GM21723 (cell line): ENCODE measurements around the gene GPC6.
"Not testable (repeated sequence)": the region's sequence is repeated elsewhere in the genome, so short reads cannot be mapped to it uniquely, and the experiment has no call there.

Source experiments
- ATAC-seq: cut with Tn5 transposase; IDR thresholded peaks from one replicate; pipeline ENCODE4 v1.9.1; 2021; ENCODE audit warnings: mild to moderate bottlenecking, moderate library complexity; ENCODE audit not compliant: unreplicated experiment

GPC6 gene

DNA sequence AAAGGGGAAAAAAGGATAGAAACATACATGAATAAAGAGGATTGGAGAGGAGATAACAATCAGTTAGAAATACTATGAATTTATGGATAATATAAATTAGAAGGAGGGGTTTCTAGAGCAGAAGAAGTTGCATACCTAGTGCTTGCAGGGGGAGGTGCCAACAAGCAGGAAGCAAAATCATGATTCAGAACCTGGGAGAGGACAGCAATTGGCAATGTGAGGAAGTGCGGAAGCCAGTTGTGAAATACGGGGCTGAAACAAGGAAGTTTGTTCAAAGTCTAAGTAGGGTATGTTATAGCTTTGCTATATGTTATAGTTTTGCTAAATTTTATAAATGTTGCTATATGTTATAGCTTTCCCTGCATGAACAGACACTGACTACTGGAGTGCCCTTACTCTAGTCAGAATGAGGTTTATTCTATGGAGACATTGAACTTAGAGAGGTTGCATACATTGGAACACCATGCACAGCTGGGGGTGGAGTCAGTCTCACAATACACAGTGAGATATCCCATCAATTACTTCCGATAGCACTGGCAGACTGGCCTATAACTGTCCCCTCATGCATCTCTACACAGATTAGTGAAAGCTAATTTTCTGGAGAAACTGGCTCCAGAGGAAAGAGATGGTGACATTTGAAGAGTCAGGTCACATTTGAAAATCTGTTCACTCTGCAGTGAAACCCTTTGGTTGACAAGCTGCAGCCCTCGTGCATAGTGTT lies 92.1 kb downstream of the GPC6 start:
- ATAC-seq: no peak

DNA sequence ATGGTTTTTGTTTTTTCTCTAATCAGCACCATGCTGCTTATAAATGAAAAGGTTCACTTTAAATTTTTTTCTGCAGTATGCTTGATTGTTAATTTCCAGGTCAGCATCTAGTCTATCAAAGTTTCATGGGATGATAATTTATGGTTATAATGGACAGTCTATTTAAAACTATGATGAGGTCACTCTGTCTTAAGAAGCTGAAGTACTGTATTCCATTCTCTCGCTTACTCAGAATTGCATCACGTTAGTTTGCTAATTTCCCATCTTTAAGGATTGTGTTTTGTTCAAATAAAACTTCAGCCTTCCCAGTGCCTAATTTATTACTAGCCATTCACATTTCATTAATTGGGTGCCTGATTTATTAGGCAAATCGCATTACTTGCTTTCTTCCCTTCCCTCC lies 94.3 kb downstream of the GPC6 start:
- ATAC-seq: no peak

DNA sequence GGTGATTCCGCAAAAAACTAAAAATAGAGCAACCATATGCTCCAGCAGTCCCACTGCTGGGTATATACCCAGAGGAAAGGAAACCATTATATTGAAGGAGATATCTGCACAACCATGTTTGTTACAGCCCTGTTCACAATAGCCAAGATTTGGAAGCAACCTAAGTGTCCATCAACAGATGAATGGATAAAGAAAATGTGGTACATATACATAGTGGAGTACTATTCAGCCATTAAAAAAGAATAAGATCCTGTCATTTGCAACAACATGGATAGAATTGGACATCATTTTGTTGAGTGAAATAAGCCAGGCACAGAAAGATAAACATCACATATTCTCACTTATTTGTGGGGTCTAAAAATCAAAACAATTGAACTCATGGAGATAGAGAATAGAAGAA lies 97.3 kb downstream of the GPC6 start:
- ATAC-seq: not testable (repeated sequence)

DNA sequence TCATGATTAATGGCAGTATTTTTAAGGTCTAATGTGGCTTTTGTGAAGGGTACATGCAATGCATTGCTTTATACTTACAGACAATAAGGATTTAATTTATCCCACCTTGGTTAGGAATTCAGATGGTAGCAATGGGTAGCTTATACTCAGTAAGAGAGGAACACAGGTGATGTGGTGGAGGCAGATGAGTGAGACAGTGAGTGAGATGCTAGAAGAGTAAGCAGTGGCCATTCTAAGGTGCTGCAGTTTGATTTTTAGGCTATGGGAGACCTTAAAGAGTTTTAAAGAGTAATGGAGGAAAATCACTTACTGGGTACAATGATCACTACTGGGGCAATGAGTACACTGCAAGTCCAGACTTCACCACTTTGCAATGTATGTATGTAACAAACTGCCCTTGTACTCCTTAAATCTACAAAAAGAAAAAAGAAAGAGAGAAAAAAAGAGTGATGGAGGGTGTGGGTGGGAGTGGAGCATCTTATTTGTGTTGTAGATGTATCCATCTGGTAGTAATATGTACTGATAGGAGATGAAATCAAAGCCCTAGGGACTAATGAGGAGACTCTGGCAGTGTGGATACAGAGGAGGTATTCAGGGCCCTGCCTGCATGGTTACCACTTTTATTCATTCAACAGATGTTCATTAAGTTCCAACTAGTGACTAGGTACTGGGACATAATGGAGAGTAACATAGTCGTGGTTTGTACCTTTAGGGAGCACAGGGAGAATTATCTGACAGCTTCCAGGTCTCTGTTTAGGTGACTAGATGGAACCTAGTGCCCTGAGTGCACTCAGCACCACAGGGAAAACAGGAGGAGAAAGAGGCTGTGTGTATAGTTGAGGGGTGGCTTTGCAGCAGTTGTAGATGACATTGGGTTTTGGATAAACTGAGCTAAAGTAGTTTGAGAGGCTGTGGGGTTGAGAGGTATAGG lies 99.0 kb downstream of the GPC6 start:
- no peak for ATAC-seq

DNA sequence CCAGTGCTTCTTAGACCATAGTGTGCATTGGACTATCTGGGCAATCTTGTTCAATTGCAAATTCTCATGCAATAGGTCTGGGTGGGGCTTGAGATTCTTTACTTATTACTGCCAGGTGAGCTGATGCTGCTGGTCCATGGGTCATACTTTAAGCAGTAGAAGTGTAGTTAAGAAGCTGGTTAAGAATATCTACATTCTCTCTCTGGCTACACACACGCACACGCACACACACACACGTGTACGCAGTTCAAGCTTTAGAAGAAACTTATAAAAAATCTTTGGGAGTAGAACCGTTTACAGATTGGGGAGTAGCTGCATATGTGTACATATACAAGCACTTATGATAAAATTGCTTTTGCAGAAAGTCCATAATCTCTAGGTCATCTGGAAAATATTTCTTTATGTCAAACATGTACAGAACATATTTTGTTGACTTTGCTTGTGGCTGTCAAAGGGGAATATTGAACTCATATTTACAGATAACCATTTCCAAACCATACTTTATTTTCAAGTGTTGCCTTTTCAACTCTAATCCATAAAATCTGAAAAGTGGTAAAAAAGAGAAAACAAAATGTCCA lies 99.7 kb downstream of the GPC6 start:
- ATAC-seq: no peak

DNA sequence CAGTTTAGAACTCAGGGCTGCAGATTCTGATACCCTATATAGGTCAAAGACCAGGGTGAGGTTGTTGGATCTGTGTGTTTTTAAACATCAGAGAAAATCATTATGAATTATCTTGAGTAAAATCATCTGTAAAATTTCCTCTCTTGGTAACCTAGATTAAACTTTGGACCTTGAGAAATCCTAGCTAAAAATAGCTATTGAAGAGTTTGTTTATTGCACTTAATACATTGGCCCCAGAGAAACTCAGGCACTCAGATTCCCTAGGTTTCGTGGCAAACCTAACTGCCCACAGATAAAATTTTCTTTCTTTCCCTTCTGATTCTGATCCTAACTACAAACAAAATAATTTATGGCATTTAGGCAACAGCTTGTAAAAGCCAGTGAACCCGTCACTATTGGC lies 102.3 kb downstream of the GPC6 start:
- no peak for ATAC-seq

DNA sequence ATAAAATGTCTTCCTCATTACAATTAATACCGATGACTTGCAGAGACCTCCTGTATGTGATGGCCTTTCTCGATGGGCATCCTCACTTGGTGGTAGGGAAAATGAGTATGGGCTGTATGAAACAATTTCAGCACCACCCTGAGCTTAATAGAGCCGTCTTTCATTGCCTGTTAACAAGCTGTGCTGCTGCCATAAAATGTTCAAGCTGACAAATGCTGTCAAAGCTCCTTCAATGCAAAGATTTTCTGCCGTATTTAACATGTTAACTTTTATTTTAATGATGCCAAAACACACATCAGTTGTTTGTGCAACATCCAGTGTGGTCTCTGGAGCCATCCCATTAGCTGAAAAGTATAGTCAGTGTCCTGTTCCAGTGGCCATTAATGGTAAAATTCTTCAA lies 110.1 kb downstream of the GPC6 start:
- ATAC-seq: no peak

DNA sequence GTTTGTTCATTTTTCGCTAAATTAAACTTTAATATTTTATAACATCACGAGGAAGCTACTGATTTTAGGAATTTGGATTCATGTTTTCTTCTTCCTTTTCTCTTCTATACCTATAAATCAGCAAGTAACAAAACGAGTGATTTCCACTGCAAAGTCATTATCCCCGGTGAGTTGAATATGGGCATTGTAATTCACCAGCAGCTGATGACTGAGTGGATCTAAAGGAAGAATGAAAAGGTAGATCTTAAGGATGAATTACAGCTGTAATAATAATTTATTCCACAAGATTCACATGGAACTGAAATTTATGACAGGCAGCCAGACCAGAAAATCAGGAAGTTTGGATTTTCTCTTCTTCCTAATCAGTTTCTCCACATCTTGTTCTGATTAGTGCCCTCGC lies 111.4 kb downstream of the GPC6 start:
- no peak for ATAC-seq

DNA sequence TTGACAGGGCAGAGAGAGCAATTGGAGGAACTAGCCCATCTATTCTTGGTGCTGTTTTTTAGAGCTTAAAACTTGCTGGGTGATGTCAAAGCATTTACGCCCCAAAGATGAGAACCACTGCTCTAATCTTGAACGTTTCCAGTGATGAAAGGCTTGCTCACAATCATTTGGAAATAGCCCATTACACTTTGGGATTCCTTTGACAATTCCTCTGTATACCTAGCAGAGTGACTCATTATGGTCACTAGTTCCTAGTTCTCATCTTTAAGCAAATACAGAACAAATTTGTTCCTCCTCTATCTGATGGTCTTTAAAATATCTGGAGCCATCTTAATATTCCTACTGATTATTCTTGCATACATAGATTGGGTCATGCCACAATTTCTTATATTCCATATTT lies 112.3 kb downstream of the GPC6 start:
- ATAC-seq: no peak

DNA sequence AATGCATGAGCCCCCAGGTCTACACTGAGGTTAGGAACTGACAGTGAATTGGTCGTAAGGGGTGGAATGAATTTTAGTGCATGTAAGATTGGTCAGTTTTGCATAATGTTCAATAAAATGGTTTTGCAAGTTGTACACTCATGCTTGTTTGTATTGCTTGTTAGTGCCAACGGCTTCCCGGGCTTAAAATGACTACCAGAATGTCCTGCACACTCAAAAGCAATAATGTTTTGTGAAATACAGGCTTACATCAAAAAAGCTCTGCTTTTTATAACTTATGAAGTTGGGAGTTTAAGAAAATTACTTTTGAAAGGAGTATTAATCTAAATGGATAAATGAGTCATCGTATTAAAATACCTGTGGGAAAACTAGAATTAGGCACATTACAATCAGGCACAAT lies 112.9 kb downstream of the GPC6 start:
- ATAC-seq: no peak

DNA sequence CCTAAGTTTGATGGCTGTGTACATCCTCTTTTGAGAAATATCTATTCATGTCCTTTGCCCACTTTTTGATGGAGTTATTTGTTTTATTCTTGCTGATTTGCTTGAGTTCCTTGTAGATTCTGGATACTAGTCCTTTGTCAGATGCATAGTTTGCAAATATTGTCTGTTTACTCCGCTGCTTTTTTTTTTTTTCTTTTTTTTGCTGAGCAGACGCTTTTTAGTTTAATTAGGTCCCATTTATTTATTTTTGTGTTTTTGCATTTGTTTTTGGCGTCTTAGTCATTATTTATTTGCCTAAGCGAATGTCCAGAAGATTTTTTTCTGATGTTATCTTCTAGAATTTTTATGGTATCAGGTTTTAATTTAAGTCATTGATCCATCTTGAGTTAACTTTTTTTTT lies 114.9 kb downstream of the GPC6 start:
- no peak for ATAC-seq

DNA sequence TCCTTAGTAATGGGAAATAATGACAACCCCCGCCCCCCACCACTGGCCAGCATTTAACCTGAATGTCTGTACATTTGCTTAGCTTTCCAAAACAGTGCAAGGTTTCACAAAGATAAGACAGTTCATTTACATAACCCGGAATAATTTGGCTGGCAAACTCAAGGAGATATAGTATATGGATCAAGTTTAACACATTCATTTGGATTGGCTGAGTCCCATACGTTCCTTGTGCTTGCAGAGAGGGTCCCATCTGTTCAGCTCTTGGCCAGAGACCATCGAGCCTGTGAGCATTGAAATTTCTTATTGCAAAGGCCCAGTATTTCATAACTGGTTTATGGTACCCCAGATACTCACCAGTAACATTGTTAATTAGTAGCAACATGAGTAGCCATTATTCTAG lies 116.5 kb downstream of the GPC6 start:
- no peak for ATAC-seq

DNA sequence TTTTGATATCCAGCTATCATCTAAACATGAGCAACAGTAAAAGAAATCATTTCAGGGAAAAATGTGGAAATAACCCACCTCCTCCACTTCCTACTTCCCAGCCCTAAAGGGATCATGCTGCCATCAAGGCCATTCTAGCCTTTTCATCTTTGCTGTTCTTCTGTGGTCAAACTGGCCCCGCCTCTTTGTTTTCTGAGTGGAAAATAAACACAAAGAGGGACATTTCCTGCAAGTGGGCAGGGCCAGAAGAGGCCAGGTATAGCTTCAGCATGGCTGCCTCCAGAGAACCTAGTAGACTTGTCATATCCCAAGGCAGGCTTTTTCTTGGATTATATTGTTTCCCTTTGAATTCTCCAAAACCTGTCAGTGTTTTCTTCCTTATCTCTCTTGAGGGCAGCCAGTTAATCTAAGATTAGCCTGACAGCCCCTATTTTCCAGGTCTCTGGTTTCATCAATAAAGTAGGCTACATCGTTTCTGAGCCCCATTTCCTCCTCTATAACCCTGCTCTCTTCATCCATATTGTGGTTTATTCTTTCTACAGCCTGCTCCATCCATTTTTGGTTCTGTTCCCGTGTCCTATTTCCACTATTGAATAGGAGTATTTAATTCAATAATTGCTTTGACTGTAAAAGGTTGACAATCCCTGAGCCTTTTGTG lies 117.6 kb downstream of the GPC6 start:
- no peak for ATAC-seq

DNA sequence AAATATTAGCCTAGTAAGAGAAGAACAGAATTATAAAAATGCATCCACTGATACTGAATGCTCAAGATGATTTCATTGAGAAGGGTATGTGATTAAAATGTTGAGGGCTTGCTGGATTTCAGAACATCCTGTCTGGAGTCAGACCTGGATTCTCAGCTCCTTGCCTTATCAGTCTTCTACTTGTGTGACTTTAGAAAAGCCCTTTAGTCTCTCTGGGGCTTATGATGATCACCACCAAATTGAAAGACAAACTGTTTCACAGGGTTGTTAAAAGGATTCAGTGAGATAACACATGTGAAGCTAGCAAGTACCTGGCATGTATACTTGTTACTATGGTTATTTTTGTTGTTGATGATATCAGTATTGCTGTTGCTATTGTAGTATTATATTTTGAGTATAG lies 118.4 kb downstream of the GPC6 start:
- ATAC-seq: no peak

DNA sequence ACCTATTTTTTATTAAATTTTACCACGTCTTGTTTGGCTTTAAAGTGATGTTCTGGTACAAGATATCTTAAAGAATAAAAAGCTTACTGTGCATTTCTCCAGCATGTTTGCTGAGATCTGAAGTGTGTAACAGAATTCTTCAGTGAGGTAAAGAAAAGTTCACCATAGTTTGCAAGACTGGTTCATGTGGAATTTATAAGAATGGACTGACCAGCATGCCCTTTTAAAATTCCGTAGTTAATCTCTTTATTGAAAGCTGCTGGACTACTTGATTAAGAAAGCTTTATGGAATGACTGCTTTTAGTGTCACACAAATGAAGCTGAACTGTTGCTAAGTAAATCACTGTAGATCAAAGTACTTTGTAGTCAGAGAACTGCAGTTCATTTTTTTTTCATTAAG lies 119.2 kb downstream of the GPC6 start:
- ATAC-seq: no peak

DNA sequence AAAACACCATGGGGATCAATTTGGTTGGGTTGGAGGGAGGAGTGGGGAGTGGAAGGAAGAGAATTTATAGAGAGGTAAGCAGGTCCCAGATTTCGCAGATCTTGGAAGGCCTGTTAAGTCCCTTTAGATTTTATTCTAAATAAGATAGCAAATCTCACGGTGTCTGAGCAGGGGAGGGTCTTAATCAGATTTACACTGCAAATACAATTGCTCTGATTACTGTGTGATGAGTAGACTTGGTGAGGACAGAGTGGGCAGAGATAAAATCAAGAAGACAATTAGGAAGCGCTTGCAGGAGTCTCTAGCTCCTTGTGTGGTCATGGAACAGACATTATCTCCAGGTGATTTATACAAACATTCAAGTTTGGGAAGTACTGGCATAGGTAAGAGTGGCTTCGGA lies 126.0 kb downstream of the GPC6 start:
- ATAC-seq: no peak

DNA sequence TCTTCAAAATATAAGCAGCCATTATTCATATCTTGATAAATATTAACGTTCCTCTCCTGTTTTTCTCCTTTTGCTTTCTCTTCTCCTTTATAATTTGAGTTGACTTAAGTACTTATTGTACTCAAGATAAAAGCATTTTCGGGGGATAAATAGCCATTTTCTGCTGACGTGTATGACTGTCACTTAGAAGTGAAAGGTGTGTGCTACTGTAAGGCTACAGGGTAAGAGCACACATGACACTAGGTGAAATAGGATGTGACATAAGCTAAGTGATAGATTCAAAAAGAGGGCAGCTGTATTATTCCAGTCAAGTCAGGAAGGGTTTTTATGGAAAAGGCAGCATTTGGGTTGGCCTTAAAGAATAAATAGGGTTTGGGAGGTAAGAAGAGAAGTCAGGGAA lies 128.5 kb downstream of the GPC6 start:
- no peak for ATAC-seq

DNA sequence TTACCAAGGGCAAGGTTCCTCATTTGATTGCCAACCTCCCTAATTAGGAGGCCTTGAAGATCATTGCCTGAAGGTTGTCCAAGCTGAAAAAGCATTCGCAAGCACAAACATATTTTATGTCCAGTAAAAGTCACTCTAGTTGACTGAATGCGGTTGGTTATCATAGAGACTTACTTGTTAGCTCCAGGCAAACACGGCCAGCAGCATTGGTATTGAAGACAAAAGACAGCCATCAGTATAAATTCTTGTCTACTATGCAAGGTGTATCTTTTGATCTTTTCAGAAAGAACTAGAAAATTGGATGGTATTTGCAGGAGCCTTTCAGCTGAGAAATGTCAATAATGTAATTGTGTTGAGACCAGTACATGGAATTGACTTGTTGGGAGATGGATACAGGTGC lies 129.9 kb downstream of the GPC6 start:
- no peak for ATAC-seq

DNA sequence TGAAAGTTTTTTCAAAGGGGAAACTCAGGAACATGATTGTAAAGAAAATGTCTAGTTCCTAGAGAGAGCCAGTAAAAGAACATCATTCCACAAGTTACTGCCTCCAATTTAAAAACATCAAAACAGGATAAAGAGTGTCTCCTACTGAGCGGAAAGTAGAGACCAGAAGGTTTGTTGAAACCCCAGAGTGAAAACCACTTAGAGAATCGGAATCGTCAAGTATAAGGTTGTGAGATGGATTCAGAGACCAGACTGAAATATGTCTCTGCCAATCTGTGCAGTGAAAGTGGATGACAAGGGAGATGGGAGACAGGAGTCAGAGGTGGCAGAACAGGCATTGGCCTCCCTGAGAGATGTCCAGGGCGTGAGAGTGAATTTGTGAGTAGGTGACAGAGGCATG lies 133.4 kb downstream of the GPC6 start:
- ATAC-seq: no peak

DNA sequence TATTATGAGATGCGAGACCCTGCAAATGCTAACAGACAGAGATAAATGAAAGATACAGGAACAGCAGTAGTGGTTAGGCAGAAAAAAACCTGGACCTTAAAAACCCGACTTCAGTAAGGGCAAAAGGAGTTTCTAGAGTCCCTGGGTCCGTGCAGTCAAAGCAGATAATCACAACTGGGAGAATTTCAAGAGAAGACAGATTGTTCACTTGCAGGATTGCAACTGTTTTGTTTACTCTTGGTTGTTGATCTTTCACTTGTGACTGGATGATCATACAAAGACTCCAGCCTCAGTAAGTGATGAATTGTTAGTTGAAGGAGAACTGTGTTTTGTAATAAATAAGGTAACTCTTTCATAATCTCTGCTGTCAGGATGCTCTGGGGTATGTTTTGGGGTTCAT lies 135.1 kb downstream of the GPC6 start:
- no peak for ATAC-seq

DNA sequence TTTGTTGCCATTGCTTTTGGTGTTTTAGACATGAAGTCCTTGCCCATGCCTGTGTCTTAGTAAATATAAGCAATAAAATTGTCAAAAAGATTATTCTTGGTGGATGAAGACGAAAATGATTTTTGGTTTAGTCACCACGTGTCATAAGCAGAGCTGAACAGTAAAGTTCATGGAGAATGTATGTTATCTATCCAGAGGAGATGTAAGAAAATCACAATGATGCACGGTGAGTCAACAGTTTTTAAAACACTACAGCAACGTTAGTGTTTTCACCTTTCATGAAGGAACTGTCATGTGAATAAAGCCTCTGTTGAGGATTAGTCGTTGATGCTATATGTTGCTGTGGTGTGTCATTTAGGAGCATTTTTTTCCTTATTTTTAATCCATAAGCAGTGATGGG lies 137.6 kb downstream of the GPC6 start:
- no peak for ATAC-seq

DNA sequence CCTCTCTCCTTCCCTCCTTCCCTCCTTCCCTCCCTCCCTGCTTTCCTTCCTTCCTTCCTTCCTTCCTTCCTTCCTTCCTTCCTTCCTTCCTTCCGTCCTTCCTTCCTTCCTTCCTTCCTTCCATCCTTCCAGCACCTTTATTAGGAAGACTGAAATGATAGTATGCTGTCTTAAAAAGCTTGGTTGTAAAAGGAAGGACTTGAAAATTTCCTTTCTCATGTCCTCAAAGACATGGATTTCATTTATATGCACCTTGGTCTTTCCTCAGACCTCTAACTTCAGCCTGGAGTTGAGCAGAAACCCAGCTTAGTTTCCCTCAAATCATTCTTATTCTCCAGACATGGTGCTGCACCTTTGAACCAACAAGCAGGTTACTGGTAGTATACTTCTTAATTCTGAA lies 141.7 kb downstream of the GPC6 start:
- ATAC-seq: no peak
